GM12878 (cell line): ENCODE measurements around the gene CDKL5. TPM values are rescaled to one million over a fixed set of nuclear protein-coding genes. Genes with fewer than 3 reads are reported as not detected.

ENCODE experiments used
- ATAC-seq: fragments of 200-7000 bp; cut with Tn5 transposase; 3 replicates; pipeline ENCODE4 v1.9.1; 2020; ENCODE audit warnings: mild to moderate bottlenecking, moderate library complexity
- BruUV-seq: library from RNA; stranded (reverse); fragments of 400-500 nt; replicated peaks from 2 replicates; lab custom pipeline; 2021; lab: Mats Ljungman, UMichigan
- CTCF ChIA-PET: fragments of 300-600 bp; sonication (Branson Sonifier 250); formaldehyde crosslinking; extraction: SDS; loops from one replicate; lab custom pipeline; 2021; ENCODE audit warnings: inconsistent platforms; lab: Yijun Ruan, JAX
- POLR2A ChIA-PET: fragments of 350-600 bp; formaldehyde crosslinking; extraction: SDS; loops from one replicate; lab custom pipeline; 2021; ENCODE audit warnings: inconsistent platforms; lab: Charles Lee
- RAD21 ChIA-PET: fragments of 300-600 bp; sonication (Branson Sonifier 250); formaldehyde crosslinking; loops from one replicate; lab custom pipeline; 2023; ENCODE audit warnings: antibody characterized with exemption; ENCODE audit not compliant: unreplicated experiment; lab: Charles Lee
- SMC1A ChIA-PET: fragments of 300-600 bp; sonication (Branson Sonifier 250); formaldehyde crosslinking; loops from one replicate; lab custom pipeline; 2023; ENCODE audit not compliant: unreplicated experiment, uncharacterized antibody; lab: Charles Lee
- DNase-seq: peaks from one replicate; pipeline ENCODE4 v3.0.0-alpha.2; 2011; ENCODE audit warnings: low read depth, low spot score
- FAIRE-seq: peaks from 3 replicates; lab custom pipeline; 2011; peaks lifted over from hg19 to GRCh38; lab: Jason Lieb, UNC
- H2AFZ ChIP-seq: 2 replicates; pipeline ENCODE4 v1.6.0; 2011; ENCODE audit warnings: low read depth, low read length, control low read depth; ENCODE audit not compliant: control insufficient read depth
- H3K27ac ChIP-seq: 2 replicates; pipeline ENCODE4 v1.5.1; 2011; ENCODE audit warnings: control low read depth; ENCODE audit not compliant: control insufficient read depth, insufficient read depth
- H3K27me3 ChIP-seq, 2 experiments: replicated peaks in 1 of 2; 2 replicates each; pipeline versions ENCODE4 v1.6.0 to v1.6.1; 2011; ENCODE audit warnings: low read length in 1 of 2; ENCODE audit not compliant: control insufficient read depth in 2 of 2, insufficient read depth in 2 of 2
- H3K36me3 ChIP-seq, 2 experiments: 2 replicates each; pipeline ENCODE4 v1.5.1; 2011; ENCODE audit warnings: low read length in 1 of 2; ENCODE audit not compliant: control insufficient read depth in 2 of 2, insufficient read depth in 2 of 2
- H3K4me1 ChIP-seq: 2 replicates; pipeline ENCODE4 v1.6.1; 2011; ENCODE audit warnings: mild to moderate bottlenecking, low read length, moderate library complexity, mixed read lengths; ENCODE audit not compliant: control insufficient read depth, insufficient read depth
- H3K4me2 ChIP-seq: 2 replicates; pipeline ENCODE4 v1.6.0; 2011; ENCODE audit warnings: control low read depth; ENCODE audit not compliant: control insufficient read depth, insufficient read depth
- H3K4me3 ChIP-seq: fragments of 200-600 bp; sonication (generic); 2 replicates; pipeline ENCODE4 v1.5.1; 2016
- H3K79me2 ChIP-seq: 2 replicates; pipeline ENCODE4 v1.6.0; 2011; ENCODE audit warnings: low read length; ENCODE audit not compliant: control insufficient read depth, insufficient read depth
- H3K9ac ChIP-seq: 2 replicates; pipeline ENCODE4 v1.8.0; 2011; ENCODE audit warnings: low read length, control low read depth, mixed read lengths; ENCODE audit not compliant: control insufficient read depth, insufficient read depth
- H3K9me3 ChIP-seq: replicated peaks from 3 replicates; pipeline ENCODE4 v1.5.1; 2011; ENCODE audit warnings: mild to moderate bottlenecking, low read length; ENCODE audit not compliant: control insufficient read depth, insufficient read depth
- H4K20me1 ChIP-seq: 2 replicates; pipeline ENCODE4 v1.6.0; 2011; ENCODE audit not compliant: control insufficient read depth, insufficient read depth
- EGR1 ChIP-seq, 2 experiments: IDR thresholded peaks; 1 replicate in 1 of 2; 2 replicates in 1 of 2; pipeline ENCODE4 v1.6.1; 2011 to 2012; ENCODE audit warnings: low read depth in 2 of 2, low read length in 2 of 2, borderline replicate concordance in 1 of 2, mild to moderate bottlenecking in 1 of 2, moderate library complexity in 1 of 2
- KDM1A ChIP-seq: fragments of 200-600 bp; sonication (generic); IDR thresholded peaks from 2 replicates; pipeline ENCODE4 v1.6.1; 2016; ENCODE audit warnings: borderline replicate concordance
- RCOR1 ChIP-seq: conservative IDR thresholded peaks from 2 replicates; pipeline ENCODE4 v1.6.1; 2012; ENCODE audit warnings: low read depth, low read length, improper control_type of control experiment
- ZBTB40 ChIP-seq: fragments of 450-650 bp; IDR thresholded peaks from 2 replicates; pipeline ENCODE4 v1.6.1; 2016; ENCODE audit warnings: mild to moderate bottlenecking, moderate library complexity, borderline replicate concordance
- WGBS: methylation state at CpG from one replicate; pipeline ENCODE4 v1.1.6; 2016; ENCODE audit warnings: low lambda C conversion rate; ENCODE audit not compliant: insufficient replicate concordance, insufficient coverage; ENCODE audit errors: missing lambda C conversion rate; 5-methylcytosine and 5-hydroxymethylcytosine counted together
- in situ Hi-C: fragments of 300-500 bp; cut with MboI; formaldehyde crosslinking; loops from 9 replicates; pipeline ENCODE4 v1.14.3; 2018; ENCODE audit warnings: mixed read lengths
- intact Hi-C: fragments of 100-400 bp; cut with micrococcal nuclease; formaldehyde crosslinking; loops from one replicate; pipeline ENCODE4 v1.14.2; 2022; ENCODE audit not compliant: unreplicated experiment
- polyA plus RNA-seq, 11 experiments: library from polyadenylated mRNA; depleted of rRNA in 4 of 11; unstranded in 6 of 11; stranded (reverse) in 5 of 11; fragments of >200 nt; fragmentation: Nextera tagmentation in 4 of 11; fragmentation: Illumina TruSeq in 1 of 11; extraction: Ambion mirVana in 4 of 11; extraction: Trizol in 1 of 11; gene quantifications; 1 replicate in 1 of 11; 2 replicates in 10 of 11; pipeline versions ENCODE4 v1.2.1 to v1.2.3, GENCODE V29; 2011 to 2016; ENCODE audit warnings: inconsistent platforms in 2 of 11, missing spikeins in 2 of 11, low read depth in 1 of 11
- total RNA-seq, 4 experiments: library from RNA; depleted of rRNA in 3 of 4; stranded (reverse); fragments of >200 nt in 3 of 4; fragmentation: Illumina TruSeq in 1 of 4; extraction: Trizol in 1 of 4; gene quantifications; 2 replicates each; pipeline versions ENCODE4 v1.2.1 to v1.2.3, GENCODE V29; 2013 to 2021

Gene CDKL5
- total and polyA plus RNA-seq, 10 of the 15 experiments (the other 5 are each of a cell fraction or from before 2014, with no cell fraction given): 1.4 to 14.5 (median 6.3) TPM

- FAIRE-seq: no peak
- intact Hi-C loops: no loop called here
- RAD21 ChIA-PET: no interaction called here
- DNase-seq: no peak
- 13% methylated on average over 5 of the region's 5 CpGs for WGBS
- Histone ChIP-seq H3K4me3 (no peak overlapping the region), H3K36me3 (no peaks in the 10 kb centered on the region), H3K4me1 (no peaks in the 10 kb centered on the region), H3K27ac (no peak overlapping the region), H3K9me3 (no peaks in the 10 kb centered on the region), H3K27me3 (no peaks in the 10 kb centered on the region), H3K9ac (no peak overlapping the region), H3K79me2 (no peaks in the 10 kb centered on the region), H2AFZ (no peak overlapping the region), H3K4me2 (no peak overlapping the region), H4K20me1 (no peaks in the 10 kb centered on the region)
- BruUV-seq: no TSS peak
- POLR2A ChIA-PET: no interaction called here
- in situ Hi-C loops: no loop called here
- CTCF ChIA-PET: no interaction called here
- SMC1A ChIA-PET: no interaction called here
- TF ChIP-seq ZBTB40: peak; percentile 59; the same call in 1 of the 2 replicates
- TF ChIP-seq RCOR1: no peak
- TF ChIP-seq EGR1 (IDR thresholded peaks at IDR 0.05; ENCODE audit: borderline replicate concordance in 1 of 2, low read depth in 2 of 2, low read length in 2 of 2): no peak
- TF ChIP-seq KDM1A: no peak
- ATAC-seq: no peak
These were observed 229.7 kb downstream of the CDKL5 start for GRCh38 chrX:18654875-18655836.
